HG02870 (cell line): Measurements from ENCODE around the gene CD40.

Experiments used
- ATAC-seq: cut with Tn5 transposase; IDR thresholded peaks from one replicate; pipeline ENCODE4 v1.9.1; 2021; ENCODE audit warnings: mild to moderate bottlenecking, moderate library complexity; ENCODE audit not compliant: unreplicated experiment

CD40 gene

GRCh38 chr20:46117704-46118467 lies at the start of gene CD40:
Gene CD40, plus strand, starts transcription at chr20:46118314. Its CDS starts 30 bp downstream, at chr20:46118344.
- ATAC-seq: peak; percentile 65

- no peak for ATAC-seq
Observed at GRCh38 chr20:46070215-46070900, 47.8 kb upstream of the CD40 start.

- ATAC-seq: no peak
Observed at GRCh38 chr20:46071573-46071972, 46.5 kb upstream of the CD40 start.

- no peak for ATAC-seq
Observed at GRCh38 chr20:46073024-46073423, 45.1 kb upstream of the CD40 start.

GRCh38 chr20:46073443-46073842 lies 44.7 kb upstream of the CD40 start:
- ATAC-seq: no peak

GRCh38 chr20:46074006-46074405 lies 44.1 kb upstream of the CD40 start:
- no peak for ATAC-seq

GRCh38 chr20:46076806-46077205 lies 41.3 kb upstream of the CD40 start:
- ATAC-seq: no peak

GRCh38 chr20:46077642-46078305 lies 40.3 kb upstream of the CD40 start:
- ATAC-seq: no peak

GRCh38 chr20:46078954-46079353 lies 39.2 kb upstream of the CD40 start:
- ATAC-seq: no peak

GRCh38 chr20:46081074-46081473 lies 37.0 kb upstream of the CD40 start:
- no peak for ATAC-seq

GRCh38 chr20:46083101-46083500 lies 35.0 kb upstream of the CD40 start:
- no peak for ATAC-seq

- no peak for ATAC-seq
Observed at GRCh38 chr20:46083531-46084061, 34.5 kb upstream of the CD40 start.

GRCh38 chr20:46084805-46085178 lies 33.3 kb upstream of the CD40 start:
- ATAC-seq: no peak

- no peak for ATAC-seq
Observed at GRCh38 chr20:46085179-46085851, 32.8 kb upstream of the CD40 start.

- no peak for ATAC-seq
Observed at GRCh38 chr20:46087161-46087560, 31.0 kb upstream of the CD40 start.

- no peak for ATAC-seq
Observed at GRCh38 chr20:46088409-46089166, 29.5 kb upstream of the CD40 start.

GRCh38 chr20:46089167-46089416 lies 29.0 kb upstream of the CD40 start:
- peak; percentile 38 for ATAC-seq

GRCh38 chr20:46089417-46090388 lies 28.4 kb upstream of the CD40 start, which contains the start of gene NCOA5:
Gene NCOA5, minus strand, starts transcription at chr20:46089962. Its CDS starts 10,538 bp downstream, at chr20:46079424.
- peak; percentile 78 for ATAC-seq
